ENCODE results near the gene ELP4.

The ELP4 gene

DNA sequence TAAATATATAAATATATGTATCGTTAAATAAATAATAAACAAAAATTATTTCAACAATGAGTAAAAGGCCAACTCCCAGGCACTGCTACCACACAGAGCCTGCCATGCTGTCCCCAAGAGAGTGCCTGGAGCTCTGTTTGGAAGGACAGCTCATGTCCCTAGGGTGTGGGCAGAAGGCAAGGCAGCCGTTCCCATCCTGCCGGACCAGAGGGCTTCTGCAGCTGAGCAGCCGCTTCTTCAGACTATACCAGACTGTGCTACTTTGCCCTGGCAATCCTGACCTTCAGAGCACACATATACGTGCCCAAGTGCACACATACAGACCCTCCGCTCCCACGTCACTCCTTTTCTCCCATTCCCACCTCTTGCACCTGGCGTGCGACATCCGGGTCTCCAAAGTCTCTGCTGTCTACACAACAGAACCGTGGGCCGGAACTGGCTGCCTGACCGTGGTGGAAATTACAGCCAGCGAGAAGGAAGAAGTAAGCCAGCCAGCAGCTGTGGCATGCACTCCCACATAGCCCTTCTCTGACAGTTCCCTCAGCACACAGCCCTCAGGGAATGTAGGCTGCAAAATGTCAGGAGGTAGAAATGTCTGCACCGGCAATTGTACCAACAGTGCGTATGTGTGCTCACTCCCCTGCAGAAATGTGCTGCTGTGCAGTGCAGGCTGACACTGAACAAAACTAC, 277.6 kb downstream of the ELP4 start:
- TF ChIP-seq, protein P1, sequence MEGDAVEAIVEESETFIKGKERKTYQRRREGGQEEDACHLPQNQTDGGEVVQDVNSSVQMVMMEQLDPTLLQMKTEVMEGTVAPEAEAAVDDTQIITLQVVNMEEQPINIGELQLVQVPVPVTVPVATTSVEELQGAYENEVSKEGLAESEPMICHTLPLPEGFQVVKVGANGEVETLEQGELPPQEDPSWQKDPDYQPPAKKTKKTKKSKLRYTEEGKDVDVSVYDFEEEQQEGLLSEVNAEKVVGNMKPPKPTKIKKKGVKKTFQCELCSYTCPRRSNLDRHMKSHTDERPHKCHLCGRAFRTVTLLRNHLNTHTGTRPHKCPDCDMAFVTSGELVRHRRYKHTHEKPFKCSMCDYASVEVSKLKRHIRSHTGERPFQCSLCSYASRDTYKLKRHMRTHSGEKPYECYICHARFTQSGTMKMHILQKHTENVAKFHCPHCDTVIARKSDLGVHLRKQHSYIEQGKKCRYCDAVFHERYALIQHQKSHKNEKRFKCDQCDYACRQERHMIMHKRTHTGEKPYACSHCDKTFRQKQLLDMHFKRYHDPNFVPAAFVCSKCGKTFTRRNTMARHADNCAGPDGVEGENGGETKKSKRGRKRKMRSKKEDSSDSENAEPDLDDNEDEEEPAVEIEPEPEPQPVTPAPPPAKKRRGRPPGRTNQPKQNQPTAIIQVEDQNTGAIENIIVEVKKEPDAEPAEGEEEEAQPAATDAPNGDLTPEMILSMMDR (IDR thresholded peaks at IDR 0.05; ENCODE audit: control insufficient read depth, extremely low read depth, insufficient read depth) = no peak
- H3K4me3 ChIP-seq (ENCODE audit: low read depth, low read length) = no peak overlapping the region
- no peak for DNase-seq (ENCODE audit: low read depth)

- H3K4me3 ChIP-seq (ENCODE audit: low read depth, low read length) = no peak overlapping the region
- no peak for DNase-seq (ENCODE audit: low read depth)
- TF ChIP-seq, protein P1 (IDR thresholded peaks at IDR 0.05; ENCODE audit: control insufficient read depth, extremely low read depth, insufficient read depth) = no peak
Observed at GRCh38 chr11:31788085-31788484, 278.5 kb downstream of the ELP4 start.

DNA sequence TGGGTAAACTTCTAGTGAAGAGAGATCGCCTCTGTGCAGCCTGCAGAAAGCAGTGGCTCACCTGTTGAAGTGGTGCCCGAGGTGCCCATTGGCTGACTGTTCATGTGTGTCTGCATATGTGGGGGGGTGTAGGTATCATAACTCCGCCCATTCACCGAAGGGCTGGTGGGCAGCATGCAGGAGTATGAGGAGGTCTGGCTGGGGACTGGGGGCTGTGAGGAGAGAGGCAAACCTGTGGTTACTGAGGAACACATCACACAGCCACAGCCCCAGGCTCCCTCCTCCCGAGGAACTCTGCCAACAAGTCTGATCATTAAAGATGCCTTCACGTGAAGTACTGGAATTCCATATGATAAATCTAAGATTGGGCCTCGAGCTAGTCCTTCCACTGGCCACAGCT, 281.1 kb downstream of the ELP4 start:
- TF ChIP-seq, protein P1 (IDR thresholded peaks at IDR 0.05; ENCODE audit: control insufficient read depth, extremely low read depth, insufficient read depth) = no peak
- no peak overlapping the region for H3K4me3 ChIP-seq (ENCODE audit: low read depth, low read length)
- no peak for DNase-seq (ENCODE audit: low read depth)

- no peak overlapping the region for H3K4me3 ChIP-seq (ENCODE audit: low read depth, low read length)
- TF ChIP-seq, protein P1 (IDR thresholded peaks at IDR 0.05; ENCODE audit: control insufficient read depth, extremely low read depth, insufficient read depth) = no peak
- no peak for DNase-seq (ENCODE audit: low read depth)
Observed at GRCh38 chr11:31792036-31792435, 282.5 kb downstream of the ELP4 start.

DNA sequence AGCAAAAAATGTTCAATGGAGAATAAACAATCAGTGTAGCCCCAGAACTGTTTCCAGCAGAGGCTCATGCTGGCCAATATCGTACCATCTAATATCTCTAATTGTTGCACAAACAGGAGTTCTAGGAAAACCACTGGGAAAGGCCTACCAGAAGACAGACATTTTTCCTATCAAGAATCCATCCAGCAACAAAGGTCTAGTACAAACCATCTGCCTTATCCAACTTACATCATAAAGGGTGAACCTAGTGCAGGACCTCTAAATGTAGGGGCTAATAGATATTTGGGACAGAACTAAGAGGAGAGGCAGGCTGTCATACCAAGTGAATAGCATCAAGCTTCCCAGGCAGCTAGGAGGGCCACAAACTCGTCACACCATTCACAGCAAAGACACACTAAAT, 282.9 kb downstream of the ELP4 start:
- no peak overlapping the region for H3K4me3 ChIP-seq (ENCODE audit: low read depth, low read length)
- no peak for DNase-seq (ENCODE audit: low read depth)
- TF ChIP-seq, protein P1 (IDR thresholded peaks at IDR 0.05; ENCODE audit: control insufficient read depth, extremely low read depth, insufficient read depth) = no peak

DNA sequence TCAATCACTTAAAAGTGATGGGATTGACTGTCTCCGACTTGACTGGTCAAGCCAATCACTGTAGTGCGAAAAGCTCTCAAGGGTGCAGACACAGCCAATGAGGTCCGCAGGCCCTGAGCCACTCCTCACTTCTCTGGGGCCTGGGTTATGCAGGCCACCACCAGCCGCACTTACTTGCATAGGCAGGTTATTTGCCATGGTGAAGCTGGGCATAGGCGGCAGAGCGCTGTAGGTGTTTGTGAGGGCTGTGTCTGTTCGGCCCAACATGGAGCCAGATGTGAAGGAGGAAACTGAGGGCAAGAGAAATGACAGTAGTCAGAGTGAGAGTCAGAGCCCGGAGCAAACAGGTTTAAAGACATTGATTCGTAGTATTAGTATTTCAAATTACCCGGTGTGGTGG, 283.7 kb downstream of the ELP4 start:
- TF ChIP-seq, protein P1 (IDR thresholded peaks at IDR 0.05; ENCODE audit: control insufficient read depth, extremely low read depth, insufficient read depth) = no peak
- H3K4me3 ChIP-seq (ENCODE audit: low read depth, low read length) = no peak overlapping the region
- DNase-seq (ENCODE audit: low read depth) = no peak

- no peak for DNase-seq (ENCODE audit: low read depth)
- TF ChIP-seq, protein P1 (IDR thresholded peaks at IDR 0.05; ENCODE audit: control insufficient read depth, extremely low read depth, insufficient read depth) = no peak
- no peak overlapping the region for H3K4me3 ChIP-seq (ENCODE audit: low read depth, low read length)
Observed at GRCh38 chr11:31794548-31794947, 285.0 kb downstream of the ELP4 start.
